GM18870 (cell line): ENCODE data around the gene ARID5B.
"Not testable (repeated sequence)": the region's sequence is repeated elsewhere in the genome, so short reads cannot be mapped to it uniquely, and the experiment has no call there.

Experiments used
- ATAC-seq: cut with Tn5 transposase; IDR thresholded peaks from one replicate; pipeline ENCODE4 v1.9.1; 2021; ENCODE audit warnings: moderate library complexity; ENCODE audit not compliant: unreplicated experiment

ARID5B gene, protein sequence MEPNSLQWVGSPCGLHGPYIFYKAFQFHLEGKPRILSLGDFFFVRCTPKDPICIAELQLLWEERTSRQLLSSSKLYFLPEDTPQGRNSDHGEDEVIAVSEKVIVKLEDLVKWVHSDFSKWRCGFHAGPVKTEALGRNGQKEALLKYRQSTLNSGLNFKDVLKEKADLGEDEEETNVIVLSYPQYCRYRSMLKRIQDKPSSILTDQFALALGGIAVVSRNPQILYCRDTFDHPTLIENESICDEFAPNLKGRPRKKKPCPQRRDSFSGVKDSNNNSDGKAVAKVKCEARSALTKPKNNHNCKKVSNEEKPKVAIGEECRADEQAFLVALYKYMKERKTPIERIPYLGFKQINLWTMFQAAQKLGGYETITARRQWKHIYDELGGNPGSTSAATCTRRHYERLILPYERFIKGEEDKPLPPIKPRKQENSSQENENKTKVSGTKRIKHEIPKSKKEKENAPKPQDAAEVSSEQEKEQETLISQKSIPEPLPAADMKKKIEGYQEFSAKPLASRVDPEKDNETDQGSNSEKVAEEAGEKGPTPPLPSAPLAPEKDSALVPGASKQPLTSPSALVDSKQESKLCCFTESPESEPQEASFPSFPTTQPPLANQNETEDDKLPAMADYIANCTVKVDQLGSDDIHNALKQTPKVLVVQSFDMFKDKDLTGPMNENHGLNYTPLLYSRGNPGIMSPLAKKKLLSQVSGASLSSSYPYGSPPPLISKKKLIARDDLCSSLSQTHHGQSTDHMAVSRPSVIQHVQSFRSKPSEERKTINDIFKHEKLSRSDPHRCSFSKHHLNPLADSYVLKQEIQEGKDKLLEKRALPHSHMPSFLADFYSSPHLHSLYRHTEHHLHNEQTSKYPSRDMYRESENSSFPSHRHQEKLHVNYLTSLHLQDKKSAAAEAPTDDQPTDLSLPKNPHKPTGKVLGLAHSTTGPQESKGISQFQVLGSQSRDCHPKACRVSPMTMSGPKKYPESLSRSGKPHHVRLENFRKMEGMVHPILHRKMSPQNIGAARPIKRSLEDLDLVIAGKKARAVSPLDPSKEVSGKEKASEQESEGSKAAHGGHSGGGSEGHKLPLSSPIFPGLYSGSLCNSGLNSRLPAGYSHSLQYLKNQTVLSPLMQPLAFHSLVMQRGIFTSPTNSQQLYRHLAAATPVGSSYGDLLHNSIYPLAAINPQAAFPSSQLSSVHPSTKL

DNA sequence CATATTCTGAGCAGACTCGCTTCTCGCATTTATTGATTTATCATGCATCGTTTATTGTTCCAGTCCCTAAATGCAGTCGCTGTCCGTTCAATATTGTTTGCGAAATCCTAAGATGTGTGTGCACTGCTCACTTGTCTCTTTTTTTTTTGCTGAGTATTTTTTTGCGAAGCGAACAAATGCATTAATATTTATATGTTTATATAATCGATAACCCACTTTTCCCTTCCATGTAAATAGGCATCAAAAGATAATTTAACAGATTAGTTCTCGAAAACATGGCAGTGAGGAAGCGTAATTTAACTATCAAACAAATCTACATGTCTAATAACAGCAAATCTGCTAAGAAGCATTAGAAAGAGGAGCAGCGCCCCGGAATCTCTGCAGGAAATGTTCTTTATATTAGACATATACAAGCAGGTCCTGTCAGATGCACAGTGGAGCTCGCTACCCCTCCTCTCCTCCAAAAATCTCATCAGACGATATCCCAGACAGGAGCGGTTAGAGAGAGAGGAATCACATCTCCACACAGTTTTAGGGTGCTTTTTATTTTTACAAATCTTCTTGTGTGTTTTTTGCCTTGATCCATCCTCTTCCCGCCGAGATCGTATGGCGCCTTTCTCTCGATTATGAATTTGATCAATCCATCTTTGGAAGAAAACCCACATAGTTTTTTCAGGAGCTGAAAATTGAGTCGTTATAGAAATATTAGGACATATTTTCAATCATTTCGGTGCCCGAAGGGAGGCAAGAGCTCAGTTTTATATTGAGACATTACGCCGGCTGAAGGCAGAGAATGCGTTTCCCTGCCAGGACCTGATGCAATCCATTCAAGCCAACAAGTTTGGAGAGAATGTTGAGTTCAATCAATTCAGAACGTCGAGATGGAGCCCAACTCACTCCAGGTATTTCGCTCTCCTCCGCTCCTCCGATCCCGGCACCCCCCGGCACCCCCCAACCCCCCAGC, at the start of gene ARID5B:
ARID5B (plus strand) TSS at position 871 of the 964 bp plus-strand sequence; CDS start at position 882, 11 bp downstream.
- no peak for ATAC-seq

GRCh38 chr10:61852261-61852660, 49.2 kb upstream of the ARID5B start:
- no peak for ATAC-seq

DNA sequence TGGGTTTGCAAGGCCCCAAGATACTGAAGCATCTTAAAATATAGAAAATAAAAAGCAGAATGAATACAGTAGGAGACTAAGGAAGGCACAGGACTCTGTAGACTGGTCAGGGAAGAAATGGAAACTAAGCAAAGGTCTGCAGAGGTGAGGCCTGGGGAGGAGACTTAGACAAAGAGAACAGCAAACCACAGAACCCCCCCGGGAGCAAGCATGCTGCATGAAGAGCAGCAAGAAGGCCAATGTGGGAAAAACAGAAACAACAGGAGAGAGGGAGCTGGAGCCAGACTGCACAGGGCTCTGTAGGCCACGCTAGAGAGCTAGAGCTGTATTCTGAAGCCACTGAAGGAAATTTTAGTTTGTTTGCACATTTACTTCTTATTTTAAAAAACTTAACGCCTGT, 45.7 kb upstream of the ARID5B start:
- no peak for ATAC-seq

- ATAC-seq: no peak
Measured at GRCh38 chr10:61857746-61858145, 43.8 kb upstream of the ARID5B start.

DNA sequence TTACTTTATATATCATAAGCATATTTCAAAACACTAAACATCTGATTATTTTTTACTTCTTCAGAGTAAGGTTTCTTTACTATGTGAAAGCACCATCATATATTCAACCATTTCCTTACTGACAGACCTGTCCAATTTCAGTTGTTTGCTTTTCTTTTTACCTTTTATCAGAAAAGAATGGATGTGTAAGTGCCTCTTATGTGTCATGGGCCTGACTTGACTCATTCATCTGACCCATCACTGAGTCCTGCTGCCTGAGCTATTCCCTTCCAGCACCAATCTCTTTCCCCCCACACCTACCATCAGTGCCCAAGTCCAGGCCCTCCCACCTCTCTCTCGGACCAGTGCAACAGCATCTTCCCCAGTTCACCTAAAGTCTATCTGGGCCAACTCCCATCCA, 41.7 kb upstream of the ARID5B start:
- ATAC-seq: no peak

DNA sequence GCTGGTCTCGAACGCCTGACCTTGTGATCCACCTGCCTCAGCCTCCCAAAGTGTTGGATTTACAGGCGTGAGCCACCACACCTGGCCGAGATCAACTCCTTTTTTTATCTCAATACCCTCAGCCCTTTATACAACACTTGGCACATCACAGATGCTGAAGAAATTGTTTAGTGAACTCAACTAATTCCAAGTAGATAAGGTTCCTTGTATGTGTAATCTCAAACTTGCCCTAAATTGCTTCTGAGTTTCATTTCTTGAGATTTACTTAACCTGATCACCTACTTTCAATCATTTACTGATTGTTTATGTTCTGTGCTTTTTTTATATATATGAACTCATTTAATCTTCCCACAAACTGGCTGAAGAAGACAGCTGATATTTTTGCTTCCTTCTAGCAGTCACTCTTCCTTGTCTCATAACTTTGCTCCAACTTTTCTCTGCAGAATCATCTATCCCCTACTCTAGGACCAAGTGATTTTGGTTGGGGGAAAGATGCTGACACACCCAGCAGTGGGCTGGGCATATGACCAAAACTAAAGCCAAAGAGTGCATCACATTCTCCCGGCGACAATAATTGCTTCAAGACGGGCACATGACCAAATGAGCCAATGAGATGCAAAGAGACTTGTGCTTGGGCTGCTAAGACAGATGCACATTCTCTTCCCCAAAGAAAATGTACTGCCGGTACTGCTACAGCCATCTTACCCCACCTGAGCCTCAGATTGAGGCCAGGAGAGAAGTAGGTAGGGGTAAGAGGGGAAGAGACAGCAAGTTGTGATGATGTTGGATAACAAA, 40.3 kb upstream of the ARID5B start:
- no peak for ATAC-seq

- ATAC-seq: no peak
Measured at GRCh38 chr10:61863981-61864380, 37.5 kb upstream of the ARID5B start.

GRCh38 chr10:61866700-61867368, 34.7 kb upstream of the ARID5B start:
- ATAC-seq: no peak

- ATAC-seq: not testable (repeated sequence)
Measured at GRCh38 chr10:61867374-61867773, 34.1 kb upstream of the ARID5B start.

- not testable (repeated sequence) for ATAC-seq
Measured at GRCh38 chr10:61867817-61868216, 33.7 kb upstream of the ARID5B start.

DNA sequence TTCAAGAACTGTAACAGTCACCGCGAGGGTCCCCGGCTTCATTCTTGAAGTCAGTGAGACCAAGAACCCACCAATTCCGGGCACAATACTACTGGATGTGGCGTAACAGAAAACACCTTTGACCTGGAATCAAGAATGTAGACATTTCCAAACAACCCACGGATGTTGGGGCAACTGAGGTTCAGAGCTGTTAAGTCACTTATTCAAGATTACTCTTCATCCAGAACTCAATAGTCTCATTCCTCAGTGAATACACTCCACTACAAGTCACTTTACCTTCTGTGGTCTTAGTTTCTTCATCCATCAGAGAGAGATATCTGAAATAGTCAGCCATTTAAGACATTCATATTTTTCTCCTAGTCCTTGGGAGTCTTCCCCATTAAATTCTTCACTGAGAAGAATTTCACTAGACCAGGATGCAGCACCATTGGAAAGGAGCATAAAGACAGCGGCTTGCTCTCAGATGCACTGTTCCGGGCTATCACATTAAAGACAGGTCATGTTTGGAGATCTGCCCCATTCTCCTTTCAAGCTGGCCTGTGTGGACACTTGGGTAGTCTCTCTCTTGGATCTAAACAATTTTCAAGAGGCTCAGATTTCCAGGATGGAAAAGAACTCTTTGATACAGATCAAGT, 32.3 kb upstream of the ARID5B start:
- no peak for ATAC-seq

DNA sequence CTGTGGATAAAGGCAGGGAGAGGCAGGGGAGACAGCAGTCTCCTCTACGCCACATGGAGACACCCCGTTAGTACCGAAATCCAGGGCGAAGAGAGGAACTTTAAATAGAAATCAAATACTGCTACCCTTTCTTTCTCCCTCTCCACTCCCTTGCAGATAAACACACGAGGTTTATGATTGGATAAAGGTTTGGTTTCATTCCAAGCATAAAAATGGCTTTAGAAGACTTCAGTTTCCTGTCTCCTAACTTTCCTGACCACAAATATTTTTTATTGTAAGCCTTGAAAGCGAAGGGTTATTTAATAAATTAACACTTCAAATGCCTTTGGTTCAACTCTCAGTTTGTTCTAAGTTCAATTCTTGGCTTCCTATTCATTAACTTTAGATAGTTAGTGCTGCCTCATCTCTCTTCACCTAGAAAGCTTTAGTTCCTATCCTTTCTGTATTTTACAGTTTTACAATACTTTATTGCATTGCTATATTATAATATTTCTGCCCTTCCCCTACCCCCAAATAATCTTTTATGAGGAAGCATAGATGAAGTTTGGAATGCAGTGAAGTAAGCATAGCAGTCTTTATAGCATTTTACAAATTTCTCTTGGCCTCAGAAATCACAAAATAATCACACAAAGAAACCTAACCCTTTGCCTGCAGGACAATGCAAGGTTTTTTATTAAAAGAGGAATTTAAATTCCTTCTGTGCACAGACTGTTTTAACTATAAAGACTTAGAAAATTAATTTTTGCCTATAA, 31.5 kb upstream of the ARID5B start:
- no peak for ATAC-seq

- no peak for ATAC-seq
Measured at GRCh38 chr10:61870526-61870895, 31.0 kb upstream of the ARID5B start.

DNA sequence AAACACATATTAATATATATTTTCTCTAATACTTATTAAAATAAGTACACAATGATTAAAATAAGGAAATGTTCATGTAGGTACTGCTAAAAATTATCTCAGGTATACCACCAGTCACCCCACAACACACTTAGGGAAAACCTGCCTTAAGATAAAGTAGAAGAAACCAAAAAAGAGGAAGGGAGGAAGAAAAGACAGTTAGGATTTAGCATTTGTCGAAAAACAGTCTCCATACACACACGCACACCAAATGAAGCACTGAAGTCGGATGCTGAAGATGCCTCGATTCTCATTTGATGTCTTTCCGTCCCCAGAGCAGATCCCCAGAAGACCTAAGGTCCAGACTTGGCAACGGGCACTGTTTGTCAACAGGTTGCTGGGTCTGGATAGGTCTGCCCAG, 30.0 kb upstream of the ARID5B start:
- ATAC-seq: no peak

DNA sequence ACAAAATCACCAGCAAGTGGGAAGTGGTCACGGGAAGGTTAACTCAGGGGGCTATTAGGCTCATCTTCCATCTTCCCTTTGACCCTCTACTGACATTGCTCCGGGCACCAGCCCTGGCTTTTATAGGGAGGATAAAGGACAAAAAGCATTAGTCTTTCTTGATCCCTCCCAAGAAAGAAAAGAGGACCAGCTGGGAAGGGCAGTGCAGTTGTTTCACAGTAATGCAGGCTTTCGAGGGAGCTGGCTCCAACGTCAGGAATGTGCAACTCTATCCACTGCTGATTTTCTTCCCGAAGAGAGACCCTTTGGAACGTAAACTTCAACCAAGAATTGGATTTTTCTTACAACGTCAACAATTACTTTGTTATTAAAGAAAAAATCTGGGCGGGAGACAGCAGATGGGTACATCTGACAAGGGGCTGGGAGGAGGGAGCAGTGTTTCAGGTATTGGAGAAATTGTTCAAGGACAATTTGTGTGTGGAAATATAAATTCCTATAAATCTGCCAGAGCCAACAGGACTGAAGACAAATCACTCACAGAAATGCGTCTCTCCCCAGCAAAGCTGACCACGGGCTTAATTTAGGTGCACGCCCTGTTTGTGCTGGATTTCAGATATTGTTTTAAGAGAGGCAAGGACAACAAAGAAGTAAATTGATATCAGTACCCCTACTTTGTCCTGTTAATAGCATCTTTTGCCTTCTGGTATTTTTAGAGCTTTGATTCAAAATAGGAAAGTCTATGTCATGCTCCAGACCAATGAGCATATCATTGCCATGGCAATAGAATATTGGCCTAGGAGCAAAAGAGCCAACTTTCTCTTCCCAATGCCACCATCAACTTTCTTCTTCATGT, 23.4 kb upstream of the ARID5B start:
- ATAC-seq: no peak

GRCh38 chr10:61878740-61879068, 22.8 kb upstream of the ARID5B start:
- no peak for ATAC-seq
